ENCODE measurements around the gene NDUFAF2. TPM values are rescaled to one million over a fixed set of nuclear protein-coding genes. Genes with fewer than 3 reads are reported as not detected.

NDUFAF2 gene
- total and polyA plus RNA-seq, 9 donors = 24.8 to 81.7 (median 31.8) TPM

DNA sequence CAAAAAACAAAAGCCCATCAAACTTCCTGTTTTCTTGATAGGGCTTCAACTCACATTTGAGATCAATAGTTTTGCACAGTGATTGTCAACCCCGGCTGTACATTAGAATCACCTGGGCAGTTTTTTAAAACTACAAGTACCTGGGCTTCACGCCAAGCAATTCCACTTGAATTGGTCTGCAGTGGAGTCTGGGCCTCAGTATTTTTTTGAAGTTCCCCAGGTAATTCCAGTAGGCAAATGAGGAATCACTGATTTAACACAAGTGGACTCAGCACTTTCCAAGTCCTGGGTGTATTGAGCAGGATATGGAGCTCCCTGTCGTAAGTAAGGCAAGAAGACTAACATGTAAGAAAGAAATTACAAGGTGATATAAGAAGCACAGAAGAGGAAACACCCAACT is 232.1 kb downstream of the NDUFAF2 start:
- WGBS, 3 donors = 95 to 98% (median 97%) methylated on average over 3 of the region's 3 CpGs
- TF ChIP-seq, protein P1, sequence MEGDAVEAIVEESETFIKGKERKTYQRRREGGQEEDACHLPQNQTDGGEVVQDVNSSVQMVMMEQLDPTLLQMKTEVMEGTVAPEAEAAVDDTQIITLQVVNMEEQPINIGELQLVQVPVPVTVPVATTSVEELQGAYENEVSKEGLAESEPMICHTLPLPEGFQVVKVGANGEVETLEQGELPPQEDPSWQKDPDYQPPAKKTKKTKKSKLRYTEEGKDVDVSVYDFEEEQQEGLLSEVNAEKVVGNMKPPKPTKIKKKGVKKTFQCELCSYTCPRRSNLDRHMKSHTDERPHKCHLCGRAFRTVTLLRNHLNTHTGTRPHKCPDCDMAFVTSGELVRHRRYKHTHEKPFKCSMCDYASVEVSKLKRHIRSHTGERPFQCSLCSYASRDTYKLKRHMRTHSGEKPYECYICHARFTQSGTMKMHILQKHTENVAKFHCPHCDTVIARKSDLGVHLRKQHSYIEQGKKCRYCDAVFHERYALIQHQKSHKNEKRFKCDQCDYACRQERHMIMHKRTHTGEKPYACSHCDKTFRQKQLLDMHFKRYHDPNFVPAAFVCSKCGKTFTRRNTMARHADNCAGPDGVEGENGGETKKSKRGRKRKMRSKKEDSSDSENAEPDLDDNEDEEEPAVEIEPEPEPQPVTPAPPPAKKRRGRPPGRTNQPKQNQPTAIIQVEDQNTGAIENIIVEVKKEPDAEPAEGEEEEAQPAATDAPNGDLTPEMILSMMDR (IDR thresholded peaks at IDR 0.05) = no peak
- TF ChIP-seq POLR2A (IDR thresholded peaks at IDR 0.05) (no peak), EP300 (IDR thresholded peaks at IDR 0.05) (no peak)
- intact Hi-C loops (cut with DNase I) = loop anchor here in 1 of 4 donors (10.0 kb wide), 1 partner anchor 488 kb away; no protein-coding TSS in a partner anchor
- Histone ChIP-seq H3K9me3 (no peaks in the 10 kb centered on the region), H3K4me3 (no peak overlapping the region), H3K36me3 (no peaks in the 10 kb centered on the region), H3K4me1 (ENCODE audit: insufficient read depth) (no peaks in the 10 kb centered on the region), H3K27me3 (no peaks in the 10 kb centered on the region), H3K27ac (no peak overlapping the region)
- DNase-seq = no peak

DNA sequence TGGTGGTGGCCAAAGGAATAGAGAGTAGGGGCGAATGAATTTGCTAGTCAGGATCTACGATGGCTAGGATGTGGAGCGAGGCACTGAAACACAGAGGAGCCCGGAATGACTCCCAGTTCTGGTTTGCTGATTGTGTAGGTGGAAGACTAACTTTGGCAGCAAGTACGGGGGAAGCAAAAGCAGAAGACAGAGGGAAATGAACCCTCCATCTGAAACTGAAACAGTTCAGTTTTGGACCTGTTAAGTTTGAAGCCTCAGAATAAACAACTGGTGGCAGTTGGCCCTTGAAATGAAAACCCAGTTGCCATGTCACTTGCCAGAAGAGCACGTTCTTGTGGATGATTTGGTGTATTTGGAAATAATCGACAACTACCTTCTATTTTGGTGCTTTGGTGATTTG is 232.7 kb downstream of the NDUFAF2 start:
- Histone ChIP-seq H3K27ac (no peak overlapping the region), H3K9me3 (no peaks in the 10 kb centered on the region), H3K36me3 (no peaks in the 10 kb centered on the region), H3K4me1 (ENCODE audit: insufficient read depth) (no peaks in the 10 kb centered on the region), H3K4me3 (no peak overlapping the region), H3K27me3 (no peaks in the 10 kb centered on the region)
- TF ChIP-seq POLR2A (IDR thresholded peaks at IDR 0.05) (no peak), EP300 (IDR thresholded peaks at IDR 0.05) (no peak)
- TF ChIP-seq, protein P1 (IDR thresholded peaks at IDR 0.05) = no peak
- 90 to 92% (median 92%) methylated on average over 7 of the region's 7 CpGs for WGBS, 3 donors
- DNase-seq = no peak
- intact Hi-C loops (cut with DNase I) = loop anchor here in 1 of 4 donors (10.0 kb wide), 1 partner anchor 487 kb away; no protein-coding TSS in a partner anchor

DNA sequence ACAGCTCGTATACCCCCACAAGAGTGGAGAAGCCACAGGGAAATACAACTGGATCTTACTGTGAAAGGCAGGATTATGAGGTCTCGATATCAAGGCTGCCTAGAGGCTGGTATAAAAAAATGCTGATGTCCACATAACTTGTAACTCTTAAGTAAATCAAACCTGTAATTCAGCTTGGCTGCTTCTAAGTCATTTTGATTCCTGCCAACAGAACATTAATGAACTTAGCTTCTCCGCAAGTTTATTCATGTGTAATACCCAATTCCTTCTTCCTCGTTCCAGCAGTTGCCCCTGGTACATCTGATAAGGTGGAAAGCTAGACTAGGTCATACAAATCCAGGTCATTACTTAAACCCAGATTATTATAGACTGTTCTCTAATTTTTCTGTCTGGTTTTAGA is 233.7 kb downstream of the NDUFAF2 start:
- Histone ChIP-seq H3K27ac (no peak overlapping the region), H3K9me3 (no peaks in the 10 kb centered on the region), H3K4me3 (no peak overlapping the region), H3K36me3 (no peaks in the 10 kb centered on the region), H3K4me1 (ENCODE audit: insufficient read depth) (no peaks in the 10 kb centered on the region), H3K27me3 (no peaks in the 10 kb centered on the region)
- TF ChIP-seq, protein P1 (IDR thresholded peaks at IDR 0.05) = no peak
- no peak for TF ChIP-seq POLR2A (IDR thresholded peaks at IDR 0.05)
- no peak for TF ChIP-seq EP300 (IDR thresholded peaks at IDR 0.05)
- intact Hi-C loops (cut with DNase I) = loop anchor here in 1 of 4 donors (10.0 kb wide), 1 partner anchor 486 kb away; no protein-coding TSS in a partner anchor
- no peak for DNase-seq
- 91 to 94% (median 92%) methylated on average over 4 of the region's 4 CpGs for WGBS, 3 donors

DNA sequence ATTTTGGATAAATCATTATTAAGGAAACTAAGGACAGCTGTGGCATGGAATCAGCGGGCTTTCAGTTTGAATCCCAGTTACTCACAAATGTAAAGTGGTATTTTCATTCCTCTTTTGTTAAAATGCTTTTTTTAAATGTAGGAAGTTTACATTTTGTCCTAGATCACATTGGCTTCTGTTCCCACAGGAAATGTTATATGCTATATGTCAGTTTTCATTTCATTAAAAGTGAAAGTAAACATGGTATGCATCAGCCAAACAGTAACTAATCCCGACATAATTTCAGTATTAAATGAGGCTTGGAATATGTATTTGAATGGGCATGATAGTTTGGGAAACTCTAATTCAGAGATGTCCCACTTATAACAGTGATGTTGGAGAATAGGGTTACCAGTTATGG is 235.9 kb downstream of the NDUFAF2 start:
- WGBS, 3 donors = 52 to 70% (median 54%) methylated on average over 2 of the region's 2 CpGs

More for the DNA sequence above, 235.9 kb downstream of the NDUFAF2 start:
- no peak overlapping the region for H3K4me3 ChIP-seq
- no peaks in the 10 kb centered on the region for H3K27me3 ChIP-seq
- H3K36me3 ChIP-seq = no peaks in the 10 kb centered on the region
- TF ChIP-seq POLR2A (IDR thresholded peaks at IDR 0.05) (no peak), EP300 (IDR thresholded peaks at IDR 0.05) (no peak)
- TF ChIP-seq, protein P1 (IDR thresholded peaks at IDR 0.05) = no peak
- no peaks in the 10 kb centered on the region for H3K9me3 ChIP-seq
- no peaks in the 10 kb centered on the region for H3K4me1 ChIP-seq (ENCODE audit: insufficient read depth)
- intact Hi-C loops (cut with DNase I) = no loop called here
- no peak overlapping the region for H3K27ac ChIP-seq
- no peak for DNase-seq
